NCI-H187 (cell line): ENCODE data around the gene PGR.

Source experiments
- DNase-seq, 2 experiments: peaks; one replicate each; lab custom pipeline; 2025; lab: John Stamatoyannopoulos, UW

Gene PGR

GRCh38 chr11:101129203-101129943 is at the start of gene PGR:
Gene PGR (minus strand): TSS chr11:101129813. CDS start chr11:101129070, 743 bp downstream.
- DNase-seq, result no peak

GRCh38 chr11:101176381-101176780 is 46.8 kb upstream of the PGR start:
- no peak for DNase-seq

- DNase-seq, result peak; percentile 14 to 33
Observed at GRCh38 chr11:101169944-101170343, 40.3 kb upstream of the PGR start.

GRCh38 chr11:101166038-101166437 is 36.4 kb upstream of the PGR start:
- no peak for DNase-seq

- DNase-seq, result no peak
Observed at GRCh38 chr11:101158119-101158518, 28.5 kb upstream of the PGR start.

GRCh38 chr11:101138245-101138930 is 8.8 kb upstream of the PGR start:
- no peak for DNase-seq

GRCh38 chr11:101133190-101133589 is 3.6 kb upstream of the PGR start:
- no peak for DNase-seq

GRCh38 chr11:101128571-101129202 is 926 bp downstream of the PGR start:
- no peak for DNase-seq

- DNase-seq, result no peak
Observed at GRCh38 chr11:101127699-101128570, 1.7 kb downstream of the PGR start.

- DNase-seq, result no peak
Observed at GRCh38 chr11:101127197-101127698, 2.4 kb downstream of the PGR start.

- DNase-seq, result no peak
Observed at GRCh38 chr11:101126551-101127196, 2.9 kb downstream of the PGR start.

GRCh38 chr11:101115671-101116160 is 13.9 kb downstream of the PGR start:
- no peak for DNase-seq

- no peak for DNase-seq
Observed at GRCh38 chr11:101113540-101113939, 16.1 kb downstream of the PGR start.

- DNase-seq, result no peak
Observed at GRCh38 chr11:101104716-101105115, 24.9 kb downstream of the PGR start.

- no peak for DNase-seq
Observed at GRCh38 chr11:101103433-101103832, 26.2 kb downstream of the PGR start.

- no peak for DNase-seq
Observed at GRCh38 chr11:101100601-101101000, 29.0 kb downstream of the PGR start.

- no peak for DNase-seq
Observed at GRCh38 chr11:101096036-101096704, 33.4 kb downstream of the PGR start.

- DNase-seq, result no peak
Observed at GRCh38 chr11:101091781-101092180, 37.8 kb downstream of the PGR start.

GRCh38 chr11:101090679-101091270 is 38.8 kb downstream of the PGR start:
- DNase-seq, result no peak

GRCh38 chr11:101083335-101083734 is 46.3 kb downstream of the PGR start:
- DNase-seq, result no peak
